OCI-LY7 (cell line): Measurements from ENCODE around the gene CEP70.

Experiments
- CTCF ChIP-seq: fragments of 200-600 bp; sonication (generic); conservative IDR thresholded peaks from 2 replicates; pipeline ENCODE4 v1.5.1; 2014; ENCODE audit warnings: mild to moderate bottlenecking, antibody characterized with exemption, low read length, moderate library complexity, mixed read lengths
- EZH2phosphoT487 ChIP-seq: fragments of 200-600 bp; sonication (generic); IDR thresholded peaks from 2 replicates; pipeline ENCODE4 v1.6.1; 2018; ENCODE audit warnings: low read depth, borderline replicate concordance, mild to moderate bottlenecking, mixed run types, antibody characterized with exemption, low read length, moderate library complexity, mixed read lengths

- TF ChIP-seq CTCF (no peak), EZH2phosphoT487 (no peak)
These were observed 21.4 kb upstream of the CEP70 start for GRCh38 chr3:138615462-138615861.
